GM19468 (cell line): ENCODE data around the gene IGF2.

Experiments used
- ATAC-seq: cut with Tn5 transposase; IDR thresholded peaks from one replicate; pipeline ENCODE4 v1.9.1; 2021; ENCODE audit warnings: mild to moderate bottlenecking, moderate library complexity, moderate number of reproducible peaks; ENCODE audit not compliant: unreplicated experiment; ENCODE audit errors: extremely low read depth

IGF2 gene

DNA sequence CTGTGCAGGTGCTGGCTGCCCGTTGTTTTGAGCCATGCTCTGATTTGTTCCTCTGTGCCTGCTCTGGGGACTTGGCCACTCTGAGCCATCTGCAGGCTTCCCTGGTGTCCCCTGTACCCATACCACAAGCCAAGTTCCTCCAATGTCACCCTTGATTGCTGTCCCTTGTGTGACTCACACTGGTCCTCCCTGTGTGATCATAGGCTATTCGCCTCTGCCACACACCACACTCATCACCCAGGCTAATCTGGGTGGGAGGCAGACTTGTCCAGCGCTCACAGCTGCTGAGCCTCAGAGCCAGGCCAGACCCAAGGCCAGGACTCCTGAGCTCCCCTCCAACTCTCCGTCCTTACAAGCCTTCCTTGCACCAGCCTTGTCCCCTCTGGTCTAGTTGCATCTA lies 31.7 kb downstream of the IGF2 start:
- ATAC-seq = no peak

DNA sequence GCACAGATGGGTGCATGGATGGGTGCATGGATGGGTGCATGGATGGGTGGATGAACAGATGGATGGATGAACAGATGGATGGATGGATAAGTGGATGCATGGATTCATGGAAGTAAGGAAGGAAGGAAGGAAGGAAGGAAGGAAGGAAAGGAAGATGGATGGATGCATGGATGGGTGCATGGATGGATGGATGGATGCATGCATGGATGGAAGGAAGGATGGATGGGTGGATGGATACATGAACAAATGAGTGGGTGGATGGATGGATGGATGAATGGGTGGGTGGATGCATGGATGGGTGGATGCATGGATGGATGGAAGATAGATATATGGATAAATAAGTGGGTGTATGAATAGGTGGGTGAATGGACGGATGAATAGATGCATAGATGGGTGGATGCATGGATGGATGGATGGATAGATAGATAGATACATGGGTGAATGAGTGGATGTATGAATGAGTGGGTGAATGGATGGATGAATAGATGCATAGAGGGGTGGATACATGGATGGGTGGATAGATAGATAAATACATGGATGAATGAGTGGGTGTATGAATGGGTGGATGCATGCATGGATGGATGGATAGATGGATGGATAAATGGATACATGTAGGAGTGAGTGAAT lies 32.5 kb downstream of the IGF2 start:
- ATAC-seq = no peak

DNA sequence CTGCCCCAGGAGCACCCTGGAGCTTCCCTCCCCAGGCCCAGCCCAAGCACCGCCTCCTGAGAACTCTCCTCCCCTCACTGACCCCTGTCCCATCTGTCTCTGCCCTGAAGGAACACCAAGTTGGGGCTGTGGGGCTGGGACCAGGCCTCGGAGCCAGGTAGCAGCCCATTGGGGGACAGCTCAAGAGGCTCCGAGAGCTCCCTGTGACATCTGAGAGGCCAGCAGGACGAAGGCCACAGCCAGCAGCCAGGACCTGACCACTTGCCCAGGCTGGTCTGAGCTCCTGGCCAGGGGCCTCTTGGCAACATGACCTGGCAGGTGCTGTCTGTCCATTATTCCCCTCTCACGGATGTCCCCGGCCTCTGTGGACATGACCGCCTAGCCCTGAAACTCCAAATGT lies 33.7 kb downstream of the IGF2 start:
- ATAC-seq = no peak

DNA sequence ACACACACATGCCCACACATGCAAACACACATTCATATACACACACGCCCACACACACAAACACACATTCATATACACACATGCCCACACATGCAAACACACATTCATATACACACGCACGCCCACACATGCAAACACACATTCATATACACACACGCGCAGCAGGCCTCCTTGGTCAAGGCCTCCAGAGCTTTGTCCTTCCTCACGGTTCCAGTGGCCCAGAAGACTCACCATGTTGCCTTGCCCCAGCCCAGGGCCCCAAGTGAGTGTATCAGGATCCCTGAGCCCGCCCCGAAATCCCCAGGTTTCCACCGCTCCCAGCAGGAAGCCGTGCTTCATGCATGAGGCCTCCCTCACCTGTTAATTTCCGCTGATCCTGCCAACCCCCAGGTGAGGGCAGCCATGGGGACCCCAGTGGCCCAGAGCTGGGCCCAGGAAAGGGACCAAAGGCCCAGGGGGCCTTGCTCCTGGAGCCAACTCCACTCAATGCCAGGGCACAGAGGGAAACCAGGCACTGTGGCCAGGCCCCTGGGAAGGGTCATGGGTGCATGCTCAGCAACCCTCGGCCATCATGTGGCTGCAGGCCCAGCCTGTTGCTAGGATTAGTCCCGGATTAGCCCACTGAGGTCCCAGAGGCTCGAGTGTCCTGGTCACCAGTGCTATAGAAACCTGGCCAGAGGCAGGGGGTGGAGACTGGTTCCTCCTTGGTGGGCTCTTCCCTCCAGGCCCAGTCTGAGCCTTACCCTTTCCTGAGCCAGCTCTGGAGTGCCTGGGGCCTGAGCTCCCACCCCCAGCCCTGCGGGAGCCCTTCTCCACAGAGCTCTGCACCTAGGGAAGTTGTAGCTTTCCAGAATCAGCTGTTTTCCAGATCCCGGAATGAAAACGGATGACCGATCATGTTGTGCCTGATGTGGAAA lies 34.4 kb downstream of the IGF2 start:
- ATAC-seq = no peak

DNA sequence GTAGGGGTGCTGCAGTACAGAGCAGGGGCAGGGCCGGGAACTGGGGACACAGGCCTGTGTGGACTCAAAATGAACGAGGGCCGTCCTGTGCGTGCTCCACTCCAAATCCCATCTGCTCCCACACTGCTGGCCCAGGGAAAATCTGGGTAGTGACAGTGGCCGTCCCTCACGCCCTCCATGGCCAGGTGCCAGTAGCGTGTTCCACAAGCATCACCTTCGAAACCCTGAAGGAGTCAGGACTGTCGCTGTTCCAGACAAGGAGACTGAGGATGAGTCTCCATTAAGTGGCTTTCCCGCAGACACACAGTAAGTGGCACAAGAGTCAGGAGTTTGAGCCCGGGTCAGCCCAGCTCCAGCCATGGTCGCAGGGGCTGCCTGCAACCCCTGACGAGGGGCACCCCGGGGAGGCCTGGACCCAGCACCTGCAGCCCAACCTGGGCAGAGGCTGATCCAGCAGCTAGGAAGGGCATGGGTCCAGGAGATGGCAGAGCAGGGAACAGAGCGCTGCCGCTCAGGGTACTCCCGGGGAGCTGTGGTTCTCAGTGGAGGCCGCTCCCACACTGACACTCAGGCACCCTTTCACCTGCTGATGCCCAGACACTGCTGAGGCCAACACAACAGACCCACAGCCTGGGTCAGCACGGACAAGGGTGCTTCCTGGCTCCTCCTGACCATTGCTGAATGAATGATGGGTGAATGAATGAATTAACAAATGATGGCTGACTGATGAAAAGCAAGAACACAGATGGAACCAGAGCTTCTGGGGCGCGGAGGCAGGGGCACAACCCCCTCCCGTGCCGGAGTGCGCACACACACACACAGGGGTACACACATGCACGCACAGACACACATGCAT lies 35.3 kb downstream of the IGF2 start:
- no peak for ATAC-seq

DNA sequence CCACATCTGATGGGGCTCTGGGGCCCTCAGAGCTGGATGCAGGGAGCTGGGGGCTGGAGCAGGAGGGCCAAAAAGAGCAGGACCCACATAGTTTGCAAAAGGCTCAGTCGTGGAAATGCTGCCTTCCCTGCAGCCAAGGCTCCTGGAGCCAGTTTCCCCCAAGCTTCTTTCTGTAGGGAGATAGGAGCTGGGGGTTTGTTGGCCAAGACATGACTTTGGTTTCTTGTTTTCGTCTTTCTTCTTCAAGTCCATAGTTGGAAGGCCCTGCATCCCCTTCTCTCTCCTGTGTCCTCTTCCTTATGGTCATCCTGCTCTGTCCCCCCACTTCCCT lies 36.3 kb downstream of the IGF2 start:
- no peak for ATAC-seq

DNA sequence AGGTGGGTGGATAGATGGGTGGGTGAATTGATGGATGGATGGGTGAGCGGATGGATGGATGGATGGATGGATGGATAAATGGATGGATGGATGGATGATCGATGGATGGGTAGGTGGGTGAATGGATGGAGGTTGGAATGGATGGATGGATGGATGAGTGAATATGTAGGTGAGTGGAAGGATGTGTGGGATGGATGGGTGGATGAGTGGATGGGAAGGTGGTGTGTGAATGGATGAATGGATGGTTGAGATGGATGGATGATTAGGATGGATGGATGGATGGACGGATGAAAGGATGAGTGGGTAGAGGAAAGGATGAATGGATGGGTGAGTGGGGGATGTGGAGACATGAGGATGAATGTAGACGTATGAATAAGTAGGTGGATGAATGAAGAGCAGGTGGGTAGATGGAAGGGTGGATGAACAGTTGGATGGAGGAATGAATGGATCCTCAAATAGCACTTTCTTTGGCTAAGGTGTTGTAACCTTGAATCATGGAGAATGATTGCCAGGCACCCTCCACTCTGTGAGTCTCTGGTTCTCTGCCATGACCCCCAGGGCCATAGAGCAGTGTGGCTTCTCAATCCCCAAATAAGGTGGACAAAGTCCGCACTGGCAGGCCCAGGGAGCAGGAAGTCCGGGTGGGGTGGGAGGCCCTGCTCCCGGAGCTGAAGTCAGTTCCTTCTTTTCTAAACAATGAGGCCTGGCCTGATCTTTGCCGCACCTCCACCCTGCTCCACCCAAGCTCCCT lies 36.9 kb downstream of the IGF2 start:
- ATAC-seq = no peak

DNA sequence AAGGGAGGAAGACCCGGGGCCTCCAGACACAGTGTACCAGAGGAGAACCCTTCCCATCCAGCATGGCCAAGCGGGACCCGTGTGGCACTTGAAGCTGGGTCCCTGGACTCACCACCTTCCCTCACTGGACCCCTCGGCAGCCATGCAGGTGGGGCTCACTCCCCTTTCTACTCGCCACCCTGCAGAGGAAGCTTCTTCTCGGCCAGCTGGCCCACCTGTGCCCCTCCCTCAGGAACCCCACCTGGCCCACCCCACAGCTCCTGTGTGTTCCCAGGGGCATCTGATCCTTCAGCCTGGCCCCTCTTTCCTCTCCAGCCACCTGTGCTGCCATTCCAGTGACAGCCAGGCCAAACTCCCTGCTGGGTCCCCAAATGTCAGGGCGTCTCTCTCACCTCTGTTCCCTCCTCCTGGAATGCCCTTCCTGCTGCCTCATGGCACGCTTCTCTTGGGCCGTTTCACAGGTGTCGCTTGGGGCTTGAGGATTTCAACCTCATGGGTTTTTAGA lies 38.0 kb downstream of the IGF2 start:
- ATAC-seq = no peak

DNA sequence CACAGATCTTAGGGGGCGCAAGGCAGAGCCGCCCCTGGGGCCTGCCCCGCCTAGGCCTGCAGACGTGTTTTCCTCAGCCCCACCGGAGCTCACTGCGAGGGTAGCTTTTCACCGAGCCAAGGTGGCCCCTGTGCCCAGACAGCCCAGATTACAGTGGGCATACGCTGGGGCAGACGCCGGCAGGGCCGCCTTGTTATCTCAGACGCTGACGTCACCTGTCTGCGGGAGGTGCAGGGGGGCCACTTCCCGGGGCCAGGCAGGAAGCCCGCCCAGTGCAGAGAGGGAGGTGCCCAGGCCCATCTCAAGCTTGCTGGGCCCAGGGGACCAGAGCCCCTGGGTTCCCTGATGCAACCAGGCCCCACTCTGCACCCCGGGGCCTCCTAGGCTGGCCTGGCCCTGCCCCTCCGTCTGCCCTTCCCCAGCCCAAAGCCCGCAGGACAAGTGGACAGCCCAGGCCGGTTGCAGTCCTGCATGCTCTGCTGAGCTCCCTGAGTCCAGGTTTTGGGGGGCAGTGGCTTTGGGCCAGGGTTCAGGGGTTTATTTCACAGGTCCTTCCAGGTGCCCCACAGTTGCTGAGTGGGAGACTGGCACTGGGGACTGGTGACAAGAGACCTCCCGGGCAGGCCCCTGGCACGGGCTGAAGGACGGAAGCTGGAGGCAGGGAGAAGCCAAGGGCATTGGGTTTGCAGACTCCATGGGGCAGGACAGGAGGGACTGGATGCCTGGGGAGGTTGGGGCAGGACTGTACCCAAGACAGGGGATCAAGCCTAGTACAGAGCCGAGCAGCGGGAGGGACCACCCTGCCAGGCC lies 38.6 kb downstream of the IGF2 start:
- no peak for ATAC-seq

DNA sequence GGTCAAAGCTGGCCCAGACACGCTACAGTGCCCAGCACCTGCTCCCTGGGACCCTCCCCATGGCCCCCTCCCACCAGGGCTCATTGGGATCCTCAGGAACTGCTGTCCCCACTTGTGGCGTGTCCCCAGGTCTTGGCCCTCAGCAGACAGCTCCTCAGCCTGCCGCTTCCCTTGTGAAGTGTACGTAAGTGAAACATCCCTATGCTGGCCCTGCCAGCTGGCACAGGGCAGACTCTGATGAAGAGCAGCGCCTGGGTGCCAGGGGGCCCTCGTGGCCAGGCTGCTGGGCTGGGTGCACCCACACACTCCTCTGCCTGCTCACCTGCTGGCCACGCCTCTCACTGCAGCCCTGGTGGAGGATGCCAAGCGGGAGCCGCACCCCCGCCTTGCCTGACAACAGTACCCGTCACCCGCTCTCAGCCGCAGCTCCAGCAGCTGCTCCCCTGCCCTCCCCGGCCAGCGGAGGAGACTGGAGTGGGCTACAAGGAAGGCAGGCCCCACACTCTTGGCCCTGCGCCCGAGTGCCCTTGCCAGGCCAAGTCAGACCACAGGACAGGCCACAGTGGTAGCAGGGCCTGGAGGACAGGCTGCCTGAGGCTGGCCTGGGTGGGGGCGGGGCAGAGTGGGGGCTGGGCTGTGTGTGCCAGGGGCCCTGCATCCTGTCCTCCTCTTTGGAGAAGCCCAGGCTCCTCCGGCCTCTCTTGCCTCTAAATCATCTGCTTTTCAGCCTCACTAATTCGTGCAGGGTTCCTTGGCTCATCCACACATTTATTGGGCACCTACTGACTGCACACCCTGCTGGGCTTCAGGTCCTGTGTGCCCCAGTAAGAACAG lies 39.5 kb downstream of the IGF2 start:
- ATAC-seq = no peak

DNA sequence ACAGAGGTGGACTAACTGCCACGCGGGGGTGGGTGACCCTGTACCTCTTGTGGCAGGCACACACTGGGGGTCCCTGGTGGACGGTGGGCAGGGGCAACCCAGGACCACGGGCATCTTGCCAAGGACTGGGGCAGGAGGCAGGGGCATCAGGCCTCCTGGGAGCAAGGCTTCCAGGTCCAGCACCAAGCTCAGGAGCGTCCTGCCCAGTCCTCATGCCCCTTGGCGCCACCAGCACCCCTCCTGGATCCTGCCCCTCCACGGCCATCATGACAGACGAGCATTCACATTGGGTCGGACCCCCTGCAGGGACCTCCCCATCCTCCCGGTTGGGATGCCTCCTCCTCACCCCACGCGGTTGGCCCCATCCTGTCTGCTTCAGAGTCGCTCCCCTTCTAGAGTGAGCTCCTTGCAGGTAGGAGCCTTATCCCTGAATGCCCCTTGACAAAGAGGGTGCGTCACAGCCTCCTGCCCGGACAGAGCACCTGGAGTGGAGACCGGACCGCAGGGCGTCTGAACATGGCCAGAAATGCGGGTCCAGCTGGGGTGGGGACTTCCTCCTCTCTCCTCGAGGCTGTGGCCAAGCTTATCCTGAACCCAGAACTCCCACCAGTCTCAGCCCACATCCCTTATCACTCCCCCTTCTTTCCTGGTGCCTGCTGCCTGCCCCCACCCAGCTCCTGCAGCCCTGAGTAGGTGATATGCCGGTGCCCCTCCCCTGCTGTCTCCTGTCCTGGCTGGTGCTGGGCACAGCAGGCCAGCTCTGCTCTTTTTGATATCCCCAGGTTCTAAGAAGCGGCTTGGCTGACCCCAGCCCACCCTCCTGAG lies 40.3 kb downstream of the IGF2 start:
- no peak for ATAC-seq

DNA sequence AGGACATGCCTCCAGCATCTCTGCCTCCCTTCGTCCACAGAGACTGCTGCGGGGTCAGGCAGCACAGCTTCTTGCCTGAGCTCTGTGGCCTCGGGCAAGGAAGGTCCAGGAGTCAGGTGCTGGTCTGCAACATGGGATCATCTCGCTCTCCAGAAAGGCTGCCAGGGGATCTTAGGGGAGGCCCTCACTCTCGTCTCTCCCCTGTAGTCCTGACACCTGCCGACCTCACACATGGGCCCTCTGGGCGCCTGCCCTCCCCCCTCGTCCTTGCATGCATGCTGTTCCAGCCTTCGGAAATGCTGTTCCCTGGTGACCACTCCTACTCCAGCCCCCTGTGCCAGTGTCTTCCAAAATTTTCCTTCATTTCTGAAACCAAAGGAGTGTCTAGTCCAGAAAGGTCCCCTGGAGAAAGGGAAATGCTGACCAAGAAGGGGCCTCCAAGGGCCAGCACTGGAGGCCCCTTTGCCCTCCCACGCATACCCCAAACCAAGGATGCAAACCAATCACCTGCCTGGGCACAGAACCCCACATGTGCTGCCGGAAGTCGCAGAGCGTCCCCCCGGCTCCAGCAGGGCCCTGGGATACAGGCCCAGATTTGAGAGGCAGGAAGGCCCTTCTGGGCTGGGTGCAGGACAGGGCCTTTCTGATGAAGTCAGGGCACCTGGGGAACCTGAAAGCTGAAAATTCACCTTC lies 41.0 kb downstream of the IGF2 start:
- ATAC-seq = no peak

DNA sequence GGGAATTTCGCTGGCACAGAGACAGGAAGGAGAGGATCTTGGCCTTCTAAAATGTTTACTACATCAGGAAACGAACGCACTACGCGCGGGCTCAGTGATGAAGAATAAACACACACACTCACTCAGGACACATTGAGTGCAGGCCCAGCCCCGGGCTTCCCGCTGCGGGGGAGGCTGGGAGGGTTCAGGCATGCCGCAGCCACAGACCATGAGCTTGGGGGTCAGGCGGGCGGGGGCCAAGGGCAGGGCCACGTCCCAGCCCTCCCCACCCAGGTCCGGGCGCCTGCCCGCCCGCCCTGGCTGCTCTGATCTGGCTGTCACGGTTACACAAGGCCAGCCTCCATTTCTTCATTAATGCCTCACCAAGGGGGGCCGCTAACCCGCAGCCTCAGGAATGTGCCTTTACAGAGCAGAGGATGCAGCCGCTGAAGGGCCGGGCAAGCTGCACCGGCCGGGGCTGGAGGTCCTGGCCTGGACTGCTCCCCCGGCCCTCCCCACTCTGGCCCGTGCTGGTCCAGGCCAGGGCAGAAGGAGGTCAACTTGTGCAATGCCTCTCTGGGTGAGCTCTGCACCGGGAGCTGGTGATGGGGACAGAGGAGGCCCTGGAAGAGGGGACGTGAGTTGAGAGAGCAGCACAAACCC lies 41.7 kb downstream of the IGF2 start:
- no peak for ATAC-seq

DNA sequence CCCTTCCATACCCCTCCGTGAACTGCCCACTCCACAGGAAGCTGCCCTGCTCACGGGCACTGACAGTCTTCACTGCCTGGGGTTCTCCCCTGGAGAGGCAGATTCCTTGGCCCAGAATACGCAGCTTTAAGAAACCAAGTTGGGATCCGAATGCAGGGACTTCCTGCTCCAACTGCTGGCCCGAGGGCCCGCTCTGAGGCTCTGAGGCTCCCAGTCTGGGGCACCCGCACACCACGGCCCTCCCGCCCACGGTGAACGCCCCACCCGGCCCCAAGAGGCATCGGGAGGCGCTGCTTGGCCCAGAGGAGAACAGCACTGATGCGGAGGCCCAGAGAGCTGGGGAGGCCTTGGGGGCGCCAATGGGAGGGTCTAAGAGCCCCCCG lies 42.3 kb downstream of the IGF2 start:
- ATAC-seq = no peak

DNA sequence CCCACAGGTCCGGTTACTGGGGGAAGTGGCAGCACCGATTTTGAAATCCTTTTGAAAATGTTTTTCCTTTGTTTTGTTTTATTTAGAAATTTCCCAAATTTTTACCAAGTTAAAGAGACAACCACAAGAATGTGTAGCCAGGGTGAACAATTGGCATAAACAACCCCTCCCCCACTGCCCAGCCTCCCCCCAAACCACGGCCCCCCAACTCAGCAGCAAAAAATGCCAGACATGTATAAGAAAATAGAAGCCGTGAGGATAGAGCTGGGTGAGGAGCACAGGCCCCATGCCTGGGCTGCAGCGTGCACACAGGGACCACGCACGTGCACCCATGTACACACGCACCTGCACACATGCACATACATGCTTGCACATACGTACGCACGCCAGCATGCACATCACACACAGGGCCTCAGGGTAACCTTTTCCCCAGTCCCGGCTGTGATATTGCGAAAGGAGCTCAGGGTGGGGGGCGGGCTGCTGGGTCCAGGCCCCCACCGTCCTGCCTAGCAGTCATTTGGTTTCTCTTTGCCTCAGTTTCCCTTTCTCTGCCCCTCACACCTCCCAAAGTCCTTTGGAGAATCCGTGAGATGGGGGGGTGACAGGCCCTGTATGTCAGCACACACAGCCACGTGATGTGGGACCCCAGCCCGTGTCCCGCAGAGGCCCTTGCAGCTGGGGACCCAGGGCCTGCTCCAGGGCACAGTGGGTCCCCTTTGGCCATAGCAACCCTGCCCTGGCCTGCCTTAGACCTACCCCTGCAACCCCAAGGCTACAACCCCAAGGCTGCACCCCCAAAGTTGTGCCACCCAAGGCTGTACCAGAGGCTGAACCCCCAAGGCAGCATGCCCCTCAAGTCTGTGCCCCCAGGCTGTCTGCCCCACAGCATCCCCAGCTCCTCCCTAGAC lies 42.9 kb downstream of the IGF2 start:
- no peak for ATAC-seq

DNA sequence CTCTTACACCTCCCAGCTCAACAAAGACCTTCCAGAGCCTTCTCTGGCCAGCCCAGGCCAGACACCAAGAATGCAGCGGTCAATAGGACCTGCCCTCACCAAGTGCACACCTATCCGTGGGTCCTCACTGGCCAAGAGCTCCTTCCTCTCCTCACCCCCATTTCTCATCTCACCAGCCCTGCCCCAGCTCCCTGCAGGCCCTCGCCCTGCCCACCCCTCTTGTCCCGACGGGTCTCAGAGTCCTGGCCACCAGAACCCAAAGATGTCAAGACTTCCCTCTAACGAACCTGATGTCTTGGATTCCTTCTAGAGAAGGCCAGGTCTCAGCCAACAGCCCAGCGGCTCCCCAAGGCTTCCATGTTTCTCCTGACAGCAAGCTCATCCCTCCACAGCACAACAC lies 43.6 kb downstream of the IGF2 start:
- no peak for ATAC-seq
